ENCODE results near the gene SCARB2.
A peak's percentile ranks its signal among the peaks of the same experiment; 100 is the strongest.

SCARB2 gene

DNA sequence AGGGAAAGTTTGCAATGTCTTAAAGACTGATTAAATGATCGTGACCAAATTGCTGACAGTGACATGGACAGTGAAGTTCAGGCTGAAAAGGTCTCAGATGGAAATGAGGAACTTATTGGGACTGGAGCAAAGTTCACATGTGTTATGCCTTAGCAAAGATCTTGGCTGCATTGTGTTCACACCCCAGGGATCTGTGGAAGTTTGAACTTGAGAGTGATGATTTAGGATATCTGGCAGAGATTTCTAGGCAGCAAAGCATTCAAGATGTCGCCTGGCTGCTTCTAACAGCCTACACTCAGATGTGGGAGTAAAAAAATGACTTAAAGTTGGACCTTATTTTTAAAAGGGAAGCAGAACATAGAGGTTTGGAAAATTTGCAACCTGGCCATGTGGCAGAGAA is 21.4 kb downstream of the SCARB2 start:
- no peak overlapping the region for H3K4me3 ChIP-seq (ENCODE audit: low read depth, low read length)
- no peak for TF ChIP-seq CTCF (IDR thresholded peaks at IDR 0.05; ENCODE audit: low read depth, low read length)

DNA sequence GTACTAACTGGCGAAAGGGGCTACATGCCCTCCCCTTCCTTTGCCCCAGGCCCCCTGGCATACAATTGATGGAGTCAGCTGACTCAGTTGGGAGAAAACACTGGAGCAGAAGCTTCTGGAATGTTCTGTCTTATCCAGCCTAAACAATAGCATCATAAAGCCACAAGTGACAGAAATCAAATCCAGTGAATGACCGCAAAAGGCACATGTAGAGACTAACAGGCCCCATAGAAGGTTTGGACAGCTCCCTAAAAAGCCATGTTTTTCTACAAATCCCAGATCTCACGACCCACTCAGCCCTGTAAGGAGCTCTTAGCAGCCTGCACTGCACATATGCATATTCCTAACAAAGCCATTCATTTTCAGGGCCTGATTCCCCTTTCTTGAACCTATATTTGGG is 25.1 kb downstream of the SCARB2 start:
- no peak for TF ChIP-seq CTCF (IDR thresholded peaks at IDR 0.05; ENCODE audit: low read depth, low read length)
- no peak overlapping the region for H3K4me3 ChIP-seq (ENCODE audit: low read depth, low read length)

- H3K4me3 ChIP-seq (ENCODE audit: low read depth, low read length) = no peak overlapping the region
- no peak for TF ChIP-seq CTCF (IDR thresholded peaks at IDR 0.05; ENCODE audit: low read depth, low read length)
Observed at GRCh38 chr4:76188149-76188548, 25.5 kb downstream of the SCARB2 start.

- no peak for TF ChIP-seq CTCF (IDR thresholded peaks at IDR 0.05; ENCODE audit: low read depth, low read length)
- H3K4me3 ChIP-seq (ENCODE audit: low read depth, low read length) = no peak overlapping the region
Observed at GRCh38 chr4:76187152-76187551, 26.5 kb downstream of the SCARB2 start.

DNA sequence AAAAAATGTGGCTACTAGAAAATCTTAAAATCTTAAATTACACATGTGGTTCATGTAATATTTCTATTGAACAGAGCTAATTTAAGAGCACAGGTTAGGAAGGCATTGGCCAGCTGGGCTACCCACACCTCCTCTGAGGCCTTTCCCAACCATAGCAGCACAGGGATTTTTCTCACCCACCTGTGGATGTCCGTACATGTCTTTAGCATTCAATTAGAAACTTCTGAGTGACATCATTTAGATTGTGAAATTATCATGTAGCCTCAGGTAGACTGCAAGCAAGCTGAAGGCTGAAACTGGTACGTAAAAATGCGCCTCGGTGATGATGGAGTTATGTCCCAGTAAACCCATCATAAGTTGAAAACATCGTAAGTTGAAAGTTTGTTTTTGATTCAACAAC is 31.2 kb downstream of the SCARB2 start:
- TF ChIP-seq CTCF (IDR thresholded peaks at IDR 0.05; ENCODE audit: low read depth, low read length) = no peak
- no peak overlapping the region for H3K4me3 ChIP-seq (ENCODE audit: low read depth, low read length)

GRCh38 chr4:76179398-76180318 is 34.0 kb downstream of the SCARB2 start:
- no peak overlapping the region for H3K4me3 ChIP-seq (ENCODE audit: low read depth, low read length)
- peak; percentile 81 for TF ChIP-seq CTCF (IDR thresholded peaks at IDR 0.05; ENCODE audit: low read depth, low read length)

GRCh38 chr4:76178296-76178695 is 35.3 kb downstream of the SCARB2 start:
- H3K4me3 ChIP-seq (ENCODE audit: low read depth, low read length) = no peak overlapping the region
- no peak for TF ChIP-seq CTCF (IDR thresholded peaks at IDR 0.05; ENCODE audit: low read depth, low read length)

All from WI38 (cell line).